Lower leg skin (tissue), 3 donors: ENCODE data around the gene LRRC32.

ENCODE experiments used
- CTCF ChIP-seq, 3 donors: fragments of 450-650 bp; IDR thresholded peaks; one replicate each; pipeline ENCODE4 v1.5.1; 2016; ENCODE audit warnings: antibody characterized with exemption in 3 of 3, mild to moderate bottlenecking in 3 of 3, moderate library complexity in 2 of 3
- POLR2A ChIP-seq, 2 donors: fragments of 450-650 bp; IDR thresholded peaks; one replicate each; pipeline ENCODE4 v1.6.1; 2016 to 2017; ENCODE audit warnings: antibody characterized with exemption in 2 of 2, mild to moderate bottlenecking in 1 of 2, moderate library complexity in 1 of 2

- no peak for TF ChIP-seq POLR2A (IDR thresholded peaks at IDR 0.05)
- no peak for TF ChIP-seq CTCF (IDR thresholded peaks at IDR 0.05)
Observed at GRCh38 chr11:76653012-76653673, 17.4 kb downstream of the LRRC32 start.
